DOHH2 (cell line): ENCODE results near the gene TSLP.

Source experiments
- CTCF ChIP-seq: fragments of 200-600 bp; sonication (generic); IDR thresholded peaks from one replicate; pipeline ENCODE4 v1.5.1; 2014; ENCODE audit warnings: antibody characterized with exemption, mild to moderate bottlenecking, low read depth, low read length; ENCODE audit not compliant: poor library complexity, severe bottlenecking
- EZH2phosphoT487 ChIP-seq: fragments of 200-600 bp; sonication (generic); IDR thresholded peaks from 2 replicates; pipeline ENCODE4 v1.6.1; 2017; ENCODE audit warnings: borderline replicate concordance, mild to moderate bottlenecking, antibody characterized with exemption, low read length, moderate library complexity, mixed read lengths

- TF ChIP-seq CTCF, result no peak
- TF ChIP-seq EZH2phosphoT487, result no peak
Measured at GRCh38 chr5:111126896-111127295, 55.4 kb downstream of the TSLP start.
